Endodermal cell (in vitro differentiated cells): ENCODE data around the gene ZSCAN18. TPM values are rescaled to one million over a fixed set of nuclear protein-coding genes. Genes with fewer than 3 reads are reported as not detected.

Source experiments
- DNase-seq: peaks from one replicate; pipeline ENCODE4 v3.0.0-alpha.2; 2017
- H3K27ac ChIP-seq: 2 replicates; pipeline ENCODE4 v1.5.1; 2013; ENCODE audit warnings: mild to moderate bottlenecking, low read depth, low read length, moderate library complexity
- H3K27me3 ChIP-seq: 2 replicates; pipeline ENCODE4 v1.6.1; 2013; ENCODE audit warnings: mild to moderate bottlenecking, low read length, moderate library complexity; ENCODE audit not compliant: insufficient read depth, control insufficient read depth, poor library complexity, severe bottlenecking
- H3K36me3 ChIP-seq: 2 replicates; pipeline ENCODE4 v1.7.0; 2013; ENCODE audit warnings: mild to moderate bottlenecking, low read length, moderate library complexity; ENCODE audit not compliant: control insufficient read depth, insufficient read depth
- H3K4me1 ChIP-seq: one replicate; pipeline ENCODE4 v1.7.0; 2013; ENCODE audit warnings: low read length; ENCODE audit not compliant: control insufficient read depth, insufficient read depth
- H3K4me3 ChIP-seq: 2 replicates; pipeline ENCODE4 v1.5.1; 2013; ENCODE audit warnings: mild to moderate bottlenecking, low read length, moderate library complexity
- H3K9ac ChIP-seq: 2 replicates; pipeline ENCODE4 v1.6.1; 2013; ENCODE audit warnings: mild to moderate bottlenecking, low read length, moderate library complexity; ENCODE audit not compliant: poor library complexity, severe bottlenecking; ENCODE audit errors: extremely low read depth
- H3K9me3 ChIP-seq: 2 replicates; pipeline ENCODE4 v1.6.1; 2013; ENCODE audit warnings: mild to moderate bottlenecking, low read length, moderate library complexity; ENCODE audit not compliant: control insufficient read depth
- H3K27ac Mint-ChIP-seq: 2 replicates; pipeline ENCODE4 v1.8.0; 2020; ENCODE audit warnings: mixed read lengths
- H3K27me3 Mint-ChIP-seq: 2 replicates; pipeline ENCODE4 v1.8.0; 2021; ENCODE audit warnings: mild to moderate bottlenecking, mixed read lengths; ENCODE audit not compliant: insufficient read depth
- H3K36me3 Mint-ChIP-seq: 2 replicates; pipeline ENCODE4 v1.8.0; 2020; ENCODE audit warnings: low read depth, mixed read lengths
- H3K4me1 Mint-ChIP-seq: 2 replicates; pipeline ENCODE4 v1.8.0; 2020; ENCODE audit warnings: mixed read lengths
- H3K4me3 Mint-ChIP-seq: 2 replicates; pipeline ENCODE4 v1.8.0; 2020; ENCODE audit warnings: mild to moderate bottlenecking, moderate library complexity, mixed read lengths
- H3K9me3 Mint-ChIP-seq: 2 replicates; pipeline ENCODE4 v1.8.0; 2020; ENCODE audit warnings: mild to moderate bottlenecking, mixed read lengths
- CTCF ChIP-seq: fragments of 200-600 bp; sonication (generic); conservative IDR thresholded peaks from 2 replicates; pipeline ENCODE4 v1.5.0; 2021; ENCODE audit warnings: antibody characterized with exemption, mild to moderate bottlenecking
- WGBS, 2 experiments: methylation state at CpG; one replicate each; pipeline versions ENCODE4 v1.1.5 to v1.1.7; 2013; ENCODE audit warnings: missing lambda C conversion rate in 2 of 2, mixed read lengths in 1 of 2; ENCODE audit not compliant: insufficient coverage in 1 of 2, insufficient read length in 1 of 2; 5-methylcytosine and 5-hydroxymethylcytosine counted together
- total RNA-seq, 2 donors: library from RNA; stranded (reverse); fragmentation: NEBNext Ultra II Directional in 1 of 2; extraction: Animal tissue kit (Norgen Biotek cat#: 25700) in 1 of 2; gene quantifications; 2 replicates in 1 of 2; 3 replicates in 1 of 2; pipeline ENCODE4 v1.2.1, GENCODE V29; 2021

ZSCAN18 gene
- total RNA-seq, 2 donors from 2014 or later: 68.2 to 112 TPM

- Histone ChIP-seq H3K4me1 (no peaks in the 10 kb centered on the region), H3K36me3 (no peaks in the 10 kb centered on the region), H3K9ac (no peak overlapping the region), H3K9me3 (peaks cover 12% of the 10 kb centered on the region), H3K4me3 (no peak overlapping the region), H3K27ac (no peak overlapping the region), H3K27me3 (no peaks in the 10 kb centered on the region)
- H3K9me3 Mint-ChIP-seq: peaks cover 87% of the 10 kb centered on the region
- H3K27ac Mint-ChIP-seq: no peak overlapping the region
- no peaks in the 10 kb centered on the region for H3K4me1 Mint-ChIP-seq
- TF ChIP-seq CTCF: no peak
- no peak overlapping the region for H3K4me3 Mint-ChIP-seq
- peaks cover 11% of the 10 kb centered on the region for H3K36me3 Mint-ChIP-seq
- H3K27me3 Mint-ChIP-seq: peaks cover 42% of the 10 kb centered on the region
- no peak for DNase-seq
- 50 to 52% methylated on average over 5 to 7 of the region's 7 CpGs for WGBS, 2 experiments
Observed at GRCh38 chr19:58046856-58047255, 51.2 kb downstream of the ZSCAN18 start.

GRCh38 chr19:58045411-58046050 is 52.5 kb downstream of the ZSCAN18 start:
- TF ChIP-seq CTCF: no peak
- no peaks in the 10 kb centered on the region for H3K27me3 ChIP-seq
- H3K36me3 Mint-ChIP-seq: peaks cover 6% of the 10 kb centered on the region
- H3K9ac ChIP-seq: no peak overlapping the region
- no peaks in the 10 kb centered on the region for H3K36me3 ChIP-seq
- no peak overlapping the region for H3K27ac Mint-ChIP-seq
- DNase-seq: no peak
- H3K4me3 Mint-ChIP-seq: no peak overlapping the region
- H3K9me3 ChIP-seq: peaks cover 12% of the 10 kb centered on the region
- no peaks in the 10 kb centered on the region for H3K4me1 Mint-ChIP-seq
- H3K27me3 Mint-ChIP-seq: peaks cover 49% of the 10 kb centered on the region
- H3K27ac ChIP-seq: no peak overlapping the region
- H3K9me3 Mint-ChIP-seq: peaks cover 88% of the 10 kb centered on the region
- H3K4me1 ChIP-seq: no peaks in the 10 kb centered on the region
- 78 to 85% methylated on average over 21 to 24 of the region's 24 CpGs for WGBS, 2 experiments
- no peak overlapping the region for H3K4me3 ChIP-seq

GRCh38 chr19:58044886-58045285 is 53.1 kb downstream of the ZSCAN18 start:
- no peak for TF ChIP-seq CTCF
- no peak overlapping the region for H3K27ac Mint-ChIP-seq
- H3K36me3 ChIP-seq: no peaks in the 10 kb centered on the region
- H3K9me3 Mint-ChIP-seq: peaks cover 90% of the 10 kb centered on the region
- H3K9ac ChIP-seq: no peak overlapping the region
- H3K27me3 Mint-ChIP-seq: peaks cover 51% of the 10 kb centered on the region
- DNase-seq: no peak
- no peaks in the 10 kb centered on the region for H3K4me1 Mint-ChIP-seq
- no peak overlapping the region for H3K4me3 ChIP-seq
- no peak overlapping the region for H3K4me3 Mint-ChIP-seq
- no peaks in the 10 kb centered on the region for H3K27me3 ChIP-seq
- H3K36me3 Mint-ChIP-seq: peaks cover 6% of the 10 kb centered on the region
- no peak overlapping the region for H3K27ac ChIP-seq
- 93 to 96% methylated on average over 19 to 26 of the region's 26 CpGs for WGBS, 2 experiments
- no peaks in the 10 kb centered on the region for H3K4me1 ChIP-seq
- H3K9me3 ChIP-seq: peaks cover 12% of the 10 kb centered on the region
